ENCODE data around the gene GALNT10.

- no peak for TF ChIP-seq POLR2A (IDR thresholded peaks at IDR 0.05)
- no peak for TF ChIP-seq EP300 (IDR thresholded peaks at IDR 0.05)
- TF ChIP-seq, protein P1, sequence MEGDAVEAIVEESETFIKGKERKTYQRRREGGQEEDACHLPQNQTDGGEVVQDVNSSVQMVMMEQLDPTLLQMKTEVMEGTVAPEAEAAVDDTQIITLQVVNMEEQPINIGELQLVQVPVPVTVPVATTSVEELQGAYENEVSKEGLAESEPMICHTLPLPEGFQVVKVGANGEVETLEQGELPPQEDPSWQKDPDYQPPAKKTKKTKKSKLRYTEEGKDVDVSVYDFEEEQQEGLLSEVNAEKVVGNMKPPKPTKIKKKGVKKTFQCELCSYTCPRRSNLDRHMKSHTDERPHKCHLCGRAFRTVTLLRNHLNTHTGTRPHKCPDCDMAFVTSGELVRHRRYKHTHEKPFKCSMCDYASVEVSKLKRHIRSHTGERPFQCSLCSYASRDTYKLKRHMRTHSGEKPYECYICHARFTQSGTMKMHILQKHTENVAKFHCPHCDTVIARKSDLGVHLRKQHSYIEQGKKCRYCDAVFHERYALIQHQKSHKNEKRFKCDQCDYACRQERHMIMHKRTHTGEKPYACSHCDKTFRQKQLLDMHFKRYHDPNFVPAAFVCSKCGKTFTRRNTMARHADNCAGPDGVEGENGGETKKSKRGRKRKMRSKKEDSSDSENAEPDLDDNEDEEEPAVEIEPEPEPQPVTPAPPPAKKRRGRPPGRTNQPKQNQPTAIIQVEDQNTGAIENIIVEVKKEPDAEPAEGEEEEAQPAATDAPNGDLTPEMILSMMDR (IDR thresholded peaks at IDR 0.05): no peak
These were observed 52.4 kb downstream of the GALNT10 start for GRCh38 chr5:154242964-154243376.

Measured in stomach (tissue), 4 donors.